ENCODE measurements around the gene ATP8B3. TPM values are rescaled to one million over a fixed set of nuclear protein-coding genes. Genes with fewer than 3 reads are reported as not detected.
A peak's percentile ranks its signal among the peaks of the same experiment; 100 is the strongest.

The ATP8B3 gene
- total and polyA plus RNA-seq, 3 donors from 2014 or later, result 33.2 to 84.2 (median 38.0) TPM

DNA sequence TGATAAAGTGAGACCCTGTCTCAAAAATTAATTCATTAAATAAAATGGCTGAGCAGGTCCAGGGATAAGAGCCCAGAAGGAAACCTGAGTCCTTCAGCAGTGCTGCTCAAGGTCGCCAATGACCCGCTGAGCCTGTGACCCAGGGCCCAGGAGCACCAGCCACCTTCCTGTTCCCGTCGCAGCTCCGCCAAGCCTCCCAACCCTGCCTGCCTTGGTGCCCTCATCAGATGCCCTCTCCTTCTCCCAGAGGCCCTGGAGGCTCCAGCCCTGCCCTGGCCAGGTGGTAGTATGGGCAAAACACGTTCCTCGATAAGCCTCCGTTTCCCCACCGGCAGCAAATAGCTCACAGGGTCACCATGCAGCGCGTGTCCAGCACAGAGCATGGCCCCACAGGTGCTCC, 33.6 kb upstream of the ATP8B3 start:
- H3K4me1 ChIP-seq, result peaks cover 58% of the 10 kb centered on the region

DNA sequence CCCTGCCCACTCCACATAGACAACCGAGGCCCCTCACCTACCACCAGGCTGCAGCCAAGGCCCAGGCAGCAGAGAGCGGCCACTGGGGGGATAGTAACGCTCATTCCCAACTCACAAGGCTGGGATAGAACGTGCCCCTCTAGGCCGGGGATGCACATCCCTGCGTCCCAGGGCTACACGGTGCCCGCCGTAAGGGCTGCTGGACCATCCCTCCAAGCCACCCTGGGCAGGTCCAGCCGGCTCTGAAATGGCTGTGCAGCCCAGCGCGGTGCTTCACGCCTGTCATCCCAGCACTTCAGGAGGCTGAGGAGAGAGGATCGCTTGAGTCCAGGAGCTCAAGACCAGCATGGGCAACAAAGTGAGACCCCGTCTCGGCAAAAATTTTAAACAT, 33.0 kb upstream of the ATP8B3 start:
- H3K4me1 ChIP-seq, result peaks cover 63% of the 10 kb centered on the region

More for the DNA sequence above, 33.6 kb upstream of the ATP8B3 start:
- H3K27ac ChIP-seq, result no peak overlapping the region
- intact Hi-C loops (cut with DNase I; ENCODE audit: low total_unique reads), result no loop called here
- H3K4me3 ChIP-seq, result no peak overlapping the region
- H3K27me3 ChIP-seq, result no peaks in the 10 kb centered on the region
- no peaks in the 10 kb centered on the region for H3K9me3 ChIP-seq
- DNase-seq, result no peak
- 67 to 74% methylated on average over 11 of the region's 11 CpGs for WGBS, 2 donors
- no peaks in the 10 kb centered on the region for H3K36me3 ChIP-seq (ENCODE audit: low read depth, missing control alignments)
- TF ChIP-seq, protein P1, sequence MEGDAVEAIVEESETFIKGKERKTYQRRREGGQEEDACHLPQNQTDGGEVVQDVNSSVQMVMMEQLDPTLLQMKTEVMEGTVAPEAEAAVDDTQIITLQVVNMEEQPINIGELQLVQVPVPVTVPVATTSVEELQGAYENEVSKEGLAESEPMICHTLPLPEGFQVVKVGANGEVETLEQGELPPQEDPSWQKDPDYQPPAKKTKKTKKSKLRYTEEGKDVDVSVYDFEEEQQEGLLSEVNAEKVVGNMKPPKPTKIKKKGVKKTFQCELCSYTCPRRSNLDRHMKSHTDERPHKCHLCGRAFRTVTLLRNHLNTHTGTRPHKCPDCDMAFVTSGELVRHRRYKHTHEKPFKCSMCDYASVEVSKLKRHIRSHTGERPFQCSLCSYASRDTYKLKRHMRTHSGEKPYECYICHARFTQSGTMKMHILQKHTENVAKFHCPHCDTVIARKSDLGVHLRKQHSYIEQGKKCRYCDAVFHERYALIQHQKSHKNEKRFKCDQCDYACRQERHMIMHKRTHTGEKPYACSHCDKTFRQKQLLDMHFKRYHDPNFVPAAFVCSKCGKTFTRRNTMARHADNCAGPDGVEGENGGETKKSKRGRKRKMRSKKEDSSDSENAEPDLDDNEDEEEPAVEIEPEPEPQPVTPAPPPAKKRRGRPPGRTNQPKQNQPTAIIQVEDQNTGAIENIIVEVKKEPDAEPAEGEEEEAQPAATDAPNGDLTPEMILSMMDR (IDR thresholded peaks at IDR 0.05), result no peak
- no peak for TF ChIP-seq POLR2A (IDR thresholded peaks at IDR 0.05)

DNA sequence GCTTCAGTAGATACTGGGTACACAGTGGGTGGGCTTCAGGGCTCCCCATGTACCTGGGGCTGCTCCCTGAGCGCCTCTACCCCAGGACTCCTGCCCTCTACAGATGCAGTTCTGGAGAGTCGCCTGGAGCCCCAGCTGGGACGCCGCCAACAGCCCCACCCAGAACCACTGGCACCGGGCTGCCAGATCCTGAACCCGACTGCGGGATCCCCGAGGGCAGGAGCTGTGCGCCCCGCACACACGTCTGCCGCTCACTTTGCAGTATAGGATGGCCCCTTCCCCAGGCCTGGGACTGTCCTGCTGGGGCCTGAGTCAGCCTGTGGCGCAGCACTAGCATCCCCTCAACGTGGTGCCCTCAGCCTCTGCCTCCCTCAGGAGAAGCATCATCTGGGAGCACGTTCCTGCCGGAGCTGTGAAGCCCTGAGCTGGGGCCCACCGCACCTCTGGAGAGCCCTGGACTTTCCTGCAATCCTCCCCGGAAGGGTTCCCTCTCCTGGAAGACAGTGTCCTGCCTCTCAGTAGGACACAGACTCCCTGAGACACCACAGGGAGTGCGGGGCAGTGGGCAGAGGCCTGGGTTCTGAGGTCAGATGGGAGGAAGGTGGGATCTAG, 32.5 kb upstream of the ATP8B3 start:
- intact Hi-C loops (cut with DNase I; ENCODE audit: low total_unique reads), result no loop called here
- H3K36me3 ChIP-seq (ENCODE audit: low read depth, missing control alignments), result no peaks in the 10 kb centered on the region
- no peak for TF ChIP-seq POLR2A (IDR thresholded peaks at IDR 0.05)
- TF ChIP-seq, protein P1 (IDR thresholded peaks at IDR 0.05), result no peak
- no peak overlapping the region for H3K27ac ChIP-seq
- WGBS, 2 donors, result 66 to 79% methylated on average over 13 to 19 of the region's 19 CpGs
- H3K4me3 ChIP-seq, result no peak overlapping the region
- no peak for DNase-seq
- H3K9me3 ChIP-seq, result no peaks in the 10 kb centered on the region
- no peaks in the 10 kb centered on the region for H3K27me3 ChIP-seq
- peaks cover 64% of the 10 kb centered on the region for H3K4me1 ChIP-seq

More for the DNA sequence above, 33.0 kb upstream of the ATP8B3 start:
- 85% methylated on average over 16 of the region's 16 CpGs; no CpG with 5 or more reads in 1 of the 2 donors for WGBS, 2 donors
- Histone ChIP-seq H3K27ac (no peak overlapping the region), H3K36me3 (ENCODE audit: low read depth, missing control alignments) (no peaks in the 10 kb centered on the region), H3K4me3 (no peak overlapping the region), H3K9me3 (no peaks in the 10 kb centered on the region), H3K27me3 (no peaks in the 10 kb centered on the region)
- TF ChIP-seq, protein P1 (IDR thresholded peaks at IDR 0.05), result no peak
- TF ChIP-seq POLR2A (IDR thresholded peaks at IDR 0.05), result no peak
- no peak for DNase-seq
- intact Hi-C loops (cut with DNase I; ENCODE audit: low total_unique reads), result no loop called here

DNA sequence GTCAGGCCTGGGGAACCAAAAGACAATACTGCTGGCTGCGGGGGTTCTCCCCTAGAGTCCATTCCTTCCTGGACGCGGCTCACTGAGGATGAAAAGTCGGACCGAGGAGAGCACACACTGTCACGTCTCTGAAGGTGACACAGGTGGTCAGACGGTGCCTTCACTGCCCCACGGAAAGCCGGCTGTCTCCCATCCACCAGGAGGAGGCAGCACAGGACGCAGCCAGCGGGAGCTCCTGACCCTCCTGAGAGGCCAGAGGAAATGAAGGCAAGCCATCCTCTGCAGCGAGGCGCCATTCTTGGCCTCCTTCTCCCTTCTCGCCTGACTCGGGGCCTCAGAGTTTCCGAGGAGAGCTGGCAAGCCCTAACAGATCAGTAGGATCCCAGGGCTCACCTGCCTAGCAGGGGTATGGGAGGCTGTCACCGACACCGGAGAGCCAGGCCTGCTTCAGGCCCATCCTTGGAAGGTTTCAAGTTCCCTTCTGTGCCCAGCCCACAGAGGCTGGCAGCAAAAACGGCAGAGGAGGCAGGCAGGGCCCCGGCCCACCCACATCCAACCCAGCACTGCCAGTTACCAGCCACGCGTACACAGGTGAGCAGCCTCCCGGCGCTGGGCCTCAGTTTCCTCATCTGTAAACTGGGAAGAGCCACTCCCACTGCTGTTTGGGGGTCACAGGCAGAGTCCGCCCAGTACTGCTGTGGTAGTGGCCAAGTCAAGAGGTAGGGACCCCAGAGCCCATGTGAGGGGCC, 31.7 kb upstream of the ATP8B3 start:
- no peak for DNase-seq
- H3K4me3 ChIP-seq, result no peak overlapping the region
- H3K4me1 ChIP-seq, result peaks cover 64% of the 10 kb centered on the region
- peak overlapping the region in 1 of 2 donors; percentile 50 for H3K27ac ChIP-seq
- H3K27me3 ChIP-seq, result no peaks in the 10 kb centered on the region
- H3K36me3 ChIP-seq (ENCODE audit: low read depth, missing control alignments), result no peaks in the 10 kb centered on the region
- 62 to 84% methylated on average over 5 to 25 of the region's 25 CpGs for WGBS, 2 donors
- TF ChIP-seq, protein P1 (IDR thresholded peaks at IDR 0.05), result no peak
- no peaks in the 10 kb centered on the region for H3K9me3 ChIP-seq
- intact Hi-C loops (cut with DNase I; ENCODE audit: low total_unique reads), result no loop called here

Measured in testis (tissue), 3 donors.